A673 (cell line): ENCODE results near the gene GABRB3. TPM values are rescaled to one million over a fixed set of nuclear protein-coding genes. Genes with fewer than 3 reads are reported as not detected.

Experiments used
- BruUV-seq: library from RNA; stranded (reverse); fragments of 400-500 nt; replicated peaks from 2 replicates; lab custom pipeline; 2021; lab: Mats Ljungman, UMichigan
- CTCF ChIA-PET: fragments of 300-600 bp; sonication (Branson Sonifier 250); formaldehyde crosslinking; loops from one replicate; lab custom pipeline; 2022; ENCODE audit warnings: antibody characterized with exemption; lab: Charles Lee
- POLR2A ChIA-PET: fragments of 300-600 bp; sonication (Branson Sonifier 250); formaldehyde crosslinking; loops from one replicate; lab custom pipeline; 2022; ENCODE audit warnings: antibody characterized with exemption; ENCODE audit not compliant: low non-redundant PET; lab: Charles Lee
- DNase-seq: peaks from one replicate; pipeline ENCODE4 v3.0.0-alpha.2; 2015; ENCODE audit warnings: low spot score
- H3K27ac ChIP-seq: fragments of 200-600 bp; sonication (generic); 2 replicates; pipeline ENCODE4 v1.5.1; 2016; ENCODE audit warnings: mixed run types, low read depth, mild to moderate bottlenecking, mixed read lengths, antibody characterized with exemption, low read length; ENCODE audit not compliant: poor library complexity, severe bottlenecking
- H3K27me3 ChIP-seq: fragments of 200-600 bp; sonication (generic); replicated peaks from 2 replicates; pipeline ENCODE4 v1.6.1; 2017; ENCODE audit warnings: mixed run types, low read depth, mild to moderate bottlenecking, mixed read lengths, antibody characterized with exemption, low read length; ENCODE audit not compliant: insufficient read depth, poor library complexity
- H3K36me3 ChIP-seq: fragments of 200-600 bp; sonication (generic); 2 replicates; pipeline ENCODE4 v1.6.1; 2016; ENCODE audit warnings: mixed run types, mild to moderate bottlenecking, mixed read lengths, antibody characterized with exemption, low read length; ENCODE audit not compliant: insufficient read depth, poor library complexity, severe bottlenecking
- H3K4me1 ChIP-seq: fragments of 200-600 bp; sonication (generic); 2 replicates; pipeline ENCODE4 v1.6.1; 2017; ENCODE audit warnings: mixed run types, mild to moderate bottlenecking, mixed read lengths, antibody characterized with exemption, low read length; ENCODE audit not compliant: insufficient read depth, poor library complexity, severe bottlenecking
- H3K4me3 ChIP-seq: fragments of 200-600 bp; sonication (generic); 2 replicates; pipeline ENCODE4 v1.5.1; 2016; ENCODE audit warnings: low read depth, mixed run types, mild to moderate bottlenecking, mixed read lengths, low read length; ENCODE audit not compliant: poor library complexity, severe bottlenecking
- H3K9me3 ChIP-seq: fragments of 200-600 bp; sonication (generic); 2 replicates; pipeline ENCODE4 v1.6.1; 2016; ENCODE audit warnings: mixed run types, low read depth, mild to moderate bottlenecking, mixed read lengths, antibody characterized with exemption, low read length; ENCODE audit not compliant: poor library complexity, severe bottlenecking
- CTCF ChIP-seq: fragments of 300-800, 200-600 bp; sonication (generic); conservative IDR thresholded peaks from 2 replicates; pipeline ENCODE4 v1.5.1; 2017; ENCODE audit warnings: low read depth, mild to moderate bottlenecking, antibody characterized with exemption, low read length, moderate library complexity, mixed read lengths
- EZH2 ChIP-seq: fragments of 200-600 bp; sonication (generic); IDR thresholded peaks from 2 replicates; pipeline ENCODE4 v1.6.1; 2017; ENCODE audit warnings: borderline replicate concordance, low read depth, mild to moderate bottlenecking, mixed read lengths, antibody characterized with exemption, low read length; ENCODE audit not compliant: poor library complexity, severe bottlenecking
- intact Hi-C: fragments of 100-400 bp; cut with micrococcal nuclease; formaldehyde crosslinking; loops from one replicate; pipeline ENCODE4 v1.10.0; 2022; ENCODE audit not compliant: unreplicated experiment
- total RNA-seq: library from RNA; stranded (reverse); gene quantifications from 2 replicates; pipeline ENCODE4 v1.2.3, GENCODE V29; 2021

The GABRB3 gene
- total RNA-seq, 1 experiment from 2014 or later = not detected

GRCh38 chr15:26711445-26711844, 61.4 kb downstream of the GABRB3 start:
- no TSS peak for BruUV-seq
- H3K27ac ChIP-seq = no peak overlapping the region

GRCh38 chr15:26702381-26702780, 70.5 kb downstream of the GABRB3 start:
- Histone ChIP-seq H3K4me1 (no peaks in the 10 kb centered on the region), H3K36me3 (no peaks in the 10 kb centered on the region), H3K4me3 (no peak overlapping the region), H3K27ac (no peak overlapping the region), H3K27me3 (no peaks in the 10 kb centered on the region), H3K9me3 (peaks cover 26% of the 10 kb centered on the region)
- TF ChIP-seq EZH2 (no peak), CTCF (no peak)
- no TSS peak for BruUV-seq
- ChIA-PET POLR2A (no interaction called here), CTCF (no interaction called here)
- intact Hi-C loops = no loop called here
- DNase-seq = no peak

More at GRCh38 chr15:26711445-26711844, 61.4 kb downstream of the GABRB3 start:
- Histone ChIP-seq H3K27me3 (no peaks in the 10 kb centered on the region), H3K36me3 (no peaks in the 10 kb centered on the region), H3K4me1 (no peaks in the 10 kb centered on the region), H3K9me3 (peaks cover 67% of the 10 kb centered on the region), H3K4me3 (no peak overlapping the region)
- no peak for DNase-seq
- ChIA-PET POLR2A (no interaction called here), CTCF (no interaction called here)
- intact Hi-C loops = no loop called here
- TF ChIP-seq EZH2 (no peak), CTCF (no peak)

- CTCF ChIA-PET = no interaction called here
- H3K9me3 ChIP-seq = peaks cover 27% of the 10 kb centered on the region
- no peak overlapping the region for H3K27ac ChIP-seq
- POLR2A ChIA-PET = no interaction called here
- H3K36me3 ChIP-seq = no peaks in the 10 kb centered on the region
- no peak for DNase-seq
- intact Hi-C loops = no loop called here
- H3K27me3 ChIP-seq = no peaks in the 10 kb centered on the region
- no TSS peak for BruUV-seq
- H3K4me1 ChIP-seq = no peaks in the 10 kb centered on the region
- no peak for TF ChIP-seq CTCF
- TF ChIP-seq EZH2 = no peak
- H3K4me3 ChIP-seq = no peak overlapping the region
Measured at GRCh38 chr15:26698555-26698954, 74.3 kb downstream of the GABRB3 start.
